HG02970 (cell line): ENCODE results near the gene NR1H2.
"Not testable (repeated sequence)": the region's sequence is repeated elsewhere in the genome, so short reads cannot be mapped to it uniquely, and the experiment has no call there.

Experiments used
- ATAC-seq: cut with Tn5 transposase; IDR thresholded peaks from one replicate; pipeline ENCODE4 v1.9.1; 2021; ENCODE audit warnings: mild to moderate bottlenecking, moderate library complexity, moderate number of reproducible peaks; ENCODE audit not compliant: unreplicated experiment, low FRiP score

NR1H2 gene

GRCh38 chr19:50376166-50377050 lies at the start of gene NR1H2:
NR1H2 (plus strand) TSS chr19:50376457; CDS start chr19:50377606, 1,149 bp downstream.
- peak; percentile 85 for ATAC-seq

DNA sequence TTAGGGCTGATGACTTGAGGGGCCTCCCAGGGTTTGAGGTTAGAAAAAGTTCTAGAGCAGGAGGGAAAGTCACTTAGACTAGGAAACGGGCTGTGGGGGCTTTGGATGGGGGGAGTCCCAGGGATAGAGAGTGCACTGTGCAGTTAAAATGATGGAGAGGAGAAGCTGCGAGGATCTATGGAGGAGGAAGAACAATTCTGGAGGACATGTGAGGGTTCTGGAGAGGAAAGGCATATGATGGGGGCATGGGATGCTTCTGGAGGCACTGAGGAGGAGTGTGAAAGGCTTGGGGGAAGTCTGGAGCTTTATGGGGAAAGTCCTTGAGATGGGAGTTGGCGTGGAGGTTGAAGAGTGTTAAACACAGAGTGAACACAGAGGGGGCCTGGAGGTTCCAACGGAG lies 49.2 kb upstream of the NR1H2 start:
- no peak for ATAC-seq

DNA sequence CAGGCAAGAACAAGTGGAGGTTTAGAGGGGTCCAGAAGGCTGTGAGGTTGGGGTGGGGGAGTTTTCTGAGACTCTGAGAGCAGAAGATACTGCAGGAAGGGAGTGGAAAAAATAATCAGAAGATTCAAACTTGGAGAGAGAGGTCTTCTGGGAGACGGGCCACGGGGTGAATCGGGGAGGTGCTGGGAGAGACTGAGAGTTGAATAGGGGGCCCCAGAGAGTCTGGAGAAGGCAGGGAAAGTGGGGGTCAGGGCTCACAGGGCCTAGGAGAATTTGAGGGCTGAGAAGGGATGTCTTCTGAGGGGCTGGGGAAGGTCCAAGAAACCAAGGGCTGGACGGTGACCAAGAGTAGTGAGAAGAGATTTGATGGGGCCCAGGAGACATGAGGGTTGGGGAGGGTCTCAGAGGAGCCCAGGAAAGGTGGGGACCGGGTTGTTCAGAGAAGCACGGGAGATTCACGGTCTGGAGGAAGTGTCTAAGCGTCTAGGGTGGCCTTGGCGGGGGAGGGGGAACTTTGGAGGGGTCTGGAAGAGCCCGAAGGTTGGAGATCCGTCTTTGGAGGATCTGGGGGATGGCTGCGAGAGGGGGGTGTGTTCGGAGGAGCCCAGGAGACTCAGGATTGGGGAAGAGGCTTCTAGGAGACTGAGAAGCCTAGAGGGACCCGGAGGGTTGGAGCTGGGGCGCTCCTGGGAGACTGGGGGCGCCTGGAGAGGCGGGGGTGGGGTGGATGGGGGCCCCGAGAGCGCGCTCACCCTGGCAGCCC lies 48.6 kb upstream of the NR1H2 start:
- no peak for ATAC-seq

DNA sequence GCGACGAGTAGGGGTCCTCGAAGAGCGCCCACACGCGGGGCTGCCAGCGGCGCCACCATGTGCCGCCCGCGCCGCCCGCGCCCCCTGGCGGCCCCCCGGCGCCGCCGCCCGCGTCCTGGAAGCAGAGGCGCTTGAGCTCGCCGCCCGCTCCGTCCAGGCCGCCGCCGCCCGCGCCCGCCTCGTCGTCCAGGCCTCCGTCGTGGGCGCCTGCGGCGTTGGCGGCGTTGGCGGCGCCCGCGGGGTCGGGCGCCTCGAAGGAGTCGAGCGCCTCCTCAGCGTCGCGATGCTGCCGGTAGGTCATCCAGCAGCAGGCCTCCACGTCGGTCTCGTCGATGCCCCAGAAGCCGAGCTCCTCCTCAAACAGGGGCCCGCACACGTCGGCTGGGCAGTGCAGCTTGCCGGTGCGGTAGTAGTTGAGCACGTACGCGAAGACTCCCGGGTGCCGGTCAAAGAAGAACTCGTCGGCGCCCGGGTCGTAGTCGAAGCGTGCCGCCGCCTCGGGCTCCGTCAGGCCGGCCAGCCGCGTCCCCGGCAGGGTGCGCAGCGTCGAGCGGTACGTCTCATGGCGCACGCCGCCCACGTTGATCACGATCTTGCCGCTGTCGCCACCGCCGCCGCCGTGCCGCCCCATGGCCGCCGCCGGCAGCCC lies 47.9 kb upstream of the NR1H2 start:
- ATAC-seq: no peak

GRCh38 chr19:50328873-50329145 lies 47.4 kb upstream of the NR1H2 start:
- ATAC-seq: peak; percentile 19

GRCh38 chr19:50329146-50329925 lies 46.9 kb upstream of the NR1H2 start, which contains the start of gene KCNC3:
KCNC3 (minus strand) TSS chr19:50329377; CDS start chr19:50329082, 295 bp downstream.
- ATAC-seq: peak; percentile 45

DNA sequence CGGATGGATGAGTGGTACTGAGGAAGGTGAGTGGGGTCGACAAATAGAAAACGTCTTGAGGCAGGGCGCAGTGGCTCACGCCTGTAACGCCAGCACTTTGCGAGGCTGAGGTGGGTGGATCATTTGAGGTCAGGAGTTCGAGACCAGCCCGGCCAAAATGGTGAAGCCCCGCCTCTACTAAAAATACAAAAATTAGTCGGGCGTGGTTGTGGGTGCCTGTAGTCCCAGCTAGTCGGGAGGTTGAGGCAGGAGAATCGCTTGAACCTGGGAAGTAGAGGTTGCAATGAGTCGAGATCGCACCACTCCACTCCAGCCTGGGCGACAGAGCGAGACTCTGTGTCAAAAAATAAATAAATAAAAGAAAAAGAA lies 46.3 kb upstream of the NR1H2 start:
- not testable (repeated sequence) for ATAC-seq

- ATAC-seq: no peak
These were observed 45.7 kb upstream of the NR1H2 start for GRCh38 chr19:50330365-50331078.

- no peak for ATAC-seq
These were observed 44.9 kb upstream of the NR1H2 start for GRCh38 chr19:50331221-50331993.

- ATAC-seq: no peak
These were observed 44.3 kb upstream of the NR1H2 start for GRCh38 chr19:50331994-50332243.

DNA sequence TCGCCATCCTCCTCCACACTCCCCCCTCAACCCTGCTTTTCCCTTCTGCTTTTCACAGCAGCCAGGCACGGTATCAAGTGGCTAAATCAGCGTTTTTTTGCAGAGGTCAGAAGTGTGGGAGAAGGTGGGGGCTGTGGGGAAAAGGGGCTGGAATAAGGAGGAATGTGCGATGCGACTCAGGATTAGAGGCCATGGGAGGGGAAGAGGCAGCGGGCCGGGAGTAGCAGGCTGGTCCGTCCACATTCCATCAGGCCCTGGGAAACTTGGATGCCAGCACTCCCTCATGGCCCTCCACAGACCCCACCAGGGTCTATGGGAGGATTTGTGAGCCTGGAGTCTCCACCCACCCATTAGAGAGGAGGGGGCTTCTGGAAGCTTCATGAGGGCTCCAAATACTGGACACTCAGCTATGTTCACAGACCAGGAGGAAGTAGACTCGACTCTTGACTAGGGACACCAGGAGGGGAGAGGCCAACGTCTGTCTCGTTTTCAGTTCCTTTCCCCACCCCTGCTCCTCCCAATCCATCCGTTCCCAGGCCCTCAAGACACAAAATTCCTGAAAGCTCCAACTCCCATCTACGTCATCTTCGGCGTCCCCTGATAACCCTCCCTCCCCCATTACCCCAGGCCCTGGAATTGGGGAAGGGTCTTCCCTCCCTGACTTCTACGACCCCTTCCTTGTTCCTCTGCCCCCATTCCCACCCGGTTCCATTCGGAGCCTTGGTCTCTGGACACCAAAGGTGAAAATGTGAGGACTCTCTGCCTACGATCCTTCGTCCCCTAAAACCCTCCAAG lies 43.8 kb upstream of the NR1H2 start:
- ATAC-seq: no peak

DNA sequence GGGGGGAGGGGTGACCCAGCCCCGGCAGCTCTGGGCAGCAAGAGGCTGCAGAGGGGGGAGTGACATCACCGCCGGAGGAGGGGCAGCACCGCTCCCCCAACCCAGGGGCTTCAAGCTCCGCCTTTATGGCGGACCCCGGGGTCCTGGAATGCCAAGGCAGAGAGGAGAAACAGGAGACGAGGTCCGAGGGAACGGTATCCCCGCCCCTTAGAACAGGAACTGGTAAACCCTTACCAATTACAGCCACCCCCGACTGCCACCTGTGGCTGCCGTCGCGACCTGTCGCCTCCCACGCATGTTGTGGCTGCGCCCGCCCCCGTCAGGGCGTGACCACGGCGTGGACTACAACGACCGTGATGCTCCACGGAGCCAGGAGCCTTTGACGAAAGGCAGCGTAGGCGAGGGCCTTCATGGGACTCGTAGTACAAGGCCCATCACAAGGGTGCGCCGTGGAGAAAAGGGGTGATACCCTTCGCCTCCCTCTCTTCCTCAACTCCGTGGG lies 43.0 kb upstream of the NR1H2 start:
- peak; percentile 35 for ATAC-seq

DNA sequence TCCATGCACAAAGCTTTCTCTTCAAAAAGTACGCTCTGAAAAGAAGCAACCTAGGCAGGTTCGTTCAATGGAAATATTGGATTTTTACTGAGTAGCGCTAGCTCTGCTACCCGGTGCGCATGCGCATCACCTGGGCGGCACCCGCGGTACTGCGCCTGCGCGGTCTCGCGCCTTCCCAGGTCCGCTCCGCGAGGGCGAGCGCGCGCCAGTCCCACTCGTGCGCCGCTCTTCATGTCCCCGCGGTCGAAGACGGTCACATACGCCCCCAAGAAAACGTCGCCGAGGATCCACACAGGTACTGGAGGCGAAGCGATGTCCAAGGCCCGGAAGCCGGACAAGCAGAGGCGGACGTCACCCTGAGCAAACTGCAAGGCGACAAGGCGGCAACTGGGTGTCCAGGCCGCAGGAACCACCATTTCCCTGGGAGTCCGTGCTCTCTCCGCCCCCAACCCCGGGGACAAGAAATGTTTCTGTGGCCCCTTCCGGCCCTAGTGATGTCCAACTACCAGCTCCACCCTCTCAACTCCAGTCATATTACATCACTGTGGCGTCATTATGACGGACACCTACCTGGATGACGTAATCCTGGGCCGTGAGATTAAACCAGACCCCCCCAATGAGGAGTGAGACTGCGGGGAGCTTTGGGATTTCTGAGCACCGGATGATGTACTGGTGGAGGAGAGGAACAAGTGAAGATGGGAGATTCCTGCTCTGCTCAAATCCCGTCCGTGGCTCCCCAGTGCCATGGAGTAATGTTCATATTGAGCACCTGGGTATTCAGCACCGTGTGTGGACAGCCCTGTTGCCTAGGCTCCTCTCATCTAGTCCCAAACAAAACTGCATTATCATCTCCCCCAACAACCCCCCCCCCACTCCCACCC lies 42.3 kb upstream of the NR1H2 start:
- ATAC-seq: peak; percentile 35

DNA sequence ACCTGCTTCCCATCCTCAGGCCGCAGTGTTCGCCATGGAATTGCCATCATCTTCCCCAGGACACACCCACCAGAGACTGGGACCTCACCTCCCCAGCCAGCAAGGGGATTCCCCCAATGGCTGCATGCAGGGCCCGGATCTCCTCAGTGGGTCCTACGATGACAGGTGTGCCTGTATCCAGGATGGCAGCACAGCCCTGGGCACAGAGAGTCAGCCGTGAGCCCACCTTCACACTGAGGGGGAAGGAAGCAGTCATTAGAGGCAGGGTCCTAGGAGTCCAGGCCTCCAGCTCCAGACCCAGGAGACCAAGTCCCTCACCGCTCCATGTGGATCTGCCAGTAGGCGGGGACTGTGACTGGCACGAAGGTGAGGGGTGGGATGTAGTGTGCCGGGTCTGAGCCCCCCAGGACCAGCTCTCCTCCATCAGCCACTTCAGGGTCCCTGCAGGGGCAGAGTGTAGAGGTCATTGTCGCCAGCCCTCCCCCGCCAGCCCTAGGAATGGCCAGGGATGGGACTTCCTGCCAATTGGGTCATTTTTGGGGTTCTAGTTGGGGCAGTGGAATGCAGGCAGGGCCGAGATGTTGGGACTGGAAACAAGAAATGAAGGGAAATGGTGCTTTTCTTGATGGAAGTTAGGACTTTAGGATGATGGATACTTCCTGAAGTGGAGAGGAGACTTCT lies 41.4 kb upstream of the NR1H2 start:
- ATAC-seq: no peak

GRCh38 chr19:50337031-50337430 lies 39.2 kb upstream of the NR1H2 start:
- ATAC-seq: not testable (repeated sequence)

GRCh38 chr19:50340331-50340730 lies 35.9 kb upstream of the NR1H2 start:
- no peak for ATAC-seq

- no peak for ATAC-seq
These were observed 35.1 kb upstream of the NR1H2 start for GRCh38 chr19:50341091-50341564.
